ENCODE measurements around the gene ERCC8. TPM values are rescaled to one million over a fixed set of nuclear protein-coding genes. Genes with fewer than 3 reads are reported as not detected.

Gene ERCC8
- total and polyA plus RNA-seq, 9 of the 15 experiments (the other 6 are each of a cell fraction or from before 2014, with no cell fraction given), result 10.1 to 41.8 (median 24.4) TPM

GRCh38 chr5:60977956-60978737, 33.3 kb upstream of the ERCC8 start (continued):
- TF ChIP-seq ZNF518B (CRISPR knock-in tag; IDR thresholded peaks at IDR 0.05) (no peak), CGGBP1 (CRISPR knock-in tag; IDR thresholded peaks at IDR 0.05) (no peak), GATA2 (CRISPR knock-in tag; IDR thresholded peaks at IDR 0.05) (peak; percentile 26; the same call in 1 of the 2 replicates), TRIM28 (IDR thresholded peaks at IDR 0.05) (no peak), CBFA2T2 (conservative IDR thresholded peaks at IDR 0.05) (peak; percentile 55), ZNF124 (CRISPR knock-in tag; IDR thresholded peaks at IDR 0.05) (no peak), TCF15 (CRISPR knock-in tag; IDR thresholded peaks at IDR 0.05) (no peak), MEIS2 (IDR thresholded peaks at IDR 0.05; ENCODE audit: partially characterized antibody) (peak; percentile 1), ZNF146 (CRISPR knock-in tag; IDR thresholded peaks at IDR 0.05; ENCODE audit: unreplicated experiment) (no peak), TCF3 (CRISPR knock-in tag; IDR thresholded peaks at IDR 0.05) (peak; percentile 38; the same call in 1 of the 2 replicates), HES1 (IDR thresholded peaks at IDR 0.05; ENCODE audit: low read depth) (no peak), ZNF23 (CRISPR knock-in tag; IDR thresholded peaks at IDR 0.05) (no peak), GMEB1 (CRISPR knock-in tag; IDR thresholded peaks at IDR 0.05) (no peak), ZNF444 (CRISPR knock-in tag; IDR thresholded peaks at IDR 0.05) (no peak), SMARCA4 (IDR thresholded peaks at IDR 0.05) (0 out of 2 replicates have a peak, but pooled peaks have one; percentile 24), CEBPG (CRISPR knock-in tag; IDR thresholded peaks at IDR 0.05) (no peak), CEBPG (tag; conservative IDR thresholded peaks at IDR 0.05 in 1 of 2, IDR thresholded peaks at IDR 0.05 in 1 of 2) (no peak), NR0B1 (IDR thresholded peaks at IDR 0.05; ENCODE audit: partially characterized antibody) (no peak), ZNF445 (CRISPR knock-in tag; IDR thresholded peaks at IDR 0.05; ENCODE audit: low read depth) (no peak)

All from K562 (cell line).